Heart left ventricle (tissue), 13 donors: ENCODE data around the gene NPC1L1.

ENCODE experiments used
- POLR2A ChIP-seq, 2 donors: fragments of 450-650 bp; IDR thresholded peaks; one replicate each; pipeline ENCODE4 v1.6.1; 2017; ENCODE audit warnings: antibody characterized with exemption in 2 of 2, mild to moderate bottlenecking in 2 of 2, moderate library complexity in 2 of 2
- TF ChIP-seq, protein P1 (sequence below), 12 donors: fragments of 200-600 bp; sonication (generic) in 4 of 12; IDR thresholded peaks; one replicate each; pipeline versions ENCODE4 v1.5.0 to v1.8.0; 2018 to 2022; ENCODE audit warnings: antibody characterized with exemption in 12 of 12, mild to moderate bottlenecking in 5 of 12
- donor health status: ischemic (EF 13 %, LVEDD 7.1; RV severe dilation, severe dysfunction).
- donor health status: DM: no; HTN: yes; CAD: no.
- donor health status: DM: no; HTN: no; CAD: no.
- donor health status: ischemic (EF 25% LVEDD 6.9; RV normal size, moderate dysfunction).
- donor health status: ischemic (EF 25% LVEDD 5.7; RV mildly dilated, moderate dysfunction).
- donor health status: ischemic (EF 35%, LVEDD 5.7; RV mildly dilated, moderate dysfunction).
- donor health status: nonischemic (EF 11% LVEDD 7.7; RV severe dilation, severe dysfunction).
- donor health status: DM: yes; HTN: yes; CAD: no.
- donor health status: PGD.
- donor health status: ischemic (EF 29% LVEDD 5.4; RV normal size, mild dysfunction).
- donor health status: nonischemic (EF 23%, LVEDD 6.1; RV moderate dilation, normal function).

DNA sequence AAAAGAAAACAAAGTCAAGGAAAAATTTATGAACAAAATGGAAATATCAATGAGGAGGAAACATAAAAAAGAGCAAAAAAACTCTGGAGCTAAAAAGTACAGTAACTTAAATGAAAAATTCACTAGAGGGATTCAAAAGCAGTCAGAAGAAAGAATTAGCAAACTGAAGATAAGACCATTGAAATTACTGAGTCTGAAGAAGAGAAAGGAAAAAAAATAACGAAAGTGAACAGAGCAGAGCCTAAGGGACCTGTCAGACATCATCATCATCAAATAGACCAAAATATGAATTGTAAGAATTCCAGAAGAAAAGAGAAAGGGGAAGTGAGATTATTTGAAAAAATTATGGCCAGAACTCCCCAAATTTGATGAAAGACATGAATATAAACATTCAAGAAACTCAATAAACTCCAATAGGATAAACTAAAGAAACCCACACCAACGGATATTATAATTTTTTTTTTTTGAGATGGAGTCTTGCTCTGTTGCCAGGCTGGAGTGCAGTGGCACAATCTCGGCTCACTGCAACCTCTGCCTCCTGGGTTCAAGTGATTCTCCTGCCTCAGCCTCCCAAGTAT, 16.2 kb downstream of the NPC1L1 start:
- TF ChIP-seq, protein P1, sequence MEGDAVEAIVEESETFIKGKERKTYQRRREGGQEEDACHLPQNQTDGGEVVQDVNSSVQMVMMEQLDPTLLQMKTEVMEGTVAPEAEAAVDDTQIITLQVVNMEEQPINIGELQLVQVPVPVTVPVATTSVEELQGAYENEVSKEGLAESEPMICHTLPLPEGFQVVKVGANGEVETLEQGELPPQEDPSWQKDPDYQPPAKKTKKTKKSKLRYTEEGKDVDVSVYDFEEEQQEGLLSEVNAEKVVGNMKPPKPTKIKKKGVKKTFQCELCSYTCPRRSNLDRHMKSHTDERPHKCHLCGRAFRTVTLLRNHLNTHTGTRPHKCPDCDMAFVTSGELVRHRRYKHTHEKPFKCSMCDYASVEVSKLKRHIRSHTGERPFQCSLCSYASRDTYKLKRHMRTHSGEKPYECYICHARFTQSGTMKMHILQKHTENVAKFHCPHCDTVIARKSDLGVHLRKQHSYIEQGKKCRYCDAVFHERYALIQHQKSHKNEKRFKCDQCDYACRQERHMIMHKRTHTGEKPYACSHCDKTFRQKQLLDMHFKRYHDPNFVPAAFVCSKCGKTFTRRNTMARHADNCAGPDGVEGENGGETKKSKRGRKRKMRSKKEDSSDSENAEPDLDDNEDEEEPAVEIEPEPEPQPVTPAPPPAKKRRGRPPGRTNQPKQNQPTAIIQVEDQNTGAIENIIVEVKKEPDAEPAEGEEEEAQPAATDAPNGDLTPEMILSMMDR (IDR thresholded peaks at IDR 0.05) = no peak
- no peak for TF ChIP-seq POLR2A (IDR thresholded peaks at IDR 0.05)
